Measurements from ENCODE around the gene MAN2B1. TPM values are rescaled to one million over a fixed set of nuclear protein-coding genes. Genes with fewer than 3 reads are reported as not detected.

MAN2B1 gene
- total RNA-seq, 1 experiment from 2014 or later = 93.5 TPM

DNA sequence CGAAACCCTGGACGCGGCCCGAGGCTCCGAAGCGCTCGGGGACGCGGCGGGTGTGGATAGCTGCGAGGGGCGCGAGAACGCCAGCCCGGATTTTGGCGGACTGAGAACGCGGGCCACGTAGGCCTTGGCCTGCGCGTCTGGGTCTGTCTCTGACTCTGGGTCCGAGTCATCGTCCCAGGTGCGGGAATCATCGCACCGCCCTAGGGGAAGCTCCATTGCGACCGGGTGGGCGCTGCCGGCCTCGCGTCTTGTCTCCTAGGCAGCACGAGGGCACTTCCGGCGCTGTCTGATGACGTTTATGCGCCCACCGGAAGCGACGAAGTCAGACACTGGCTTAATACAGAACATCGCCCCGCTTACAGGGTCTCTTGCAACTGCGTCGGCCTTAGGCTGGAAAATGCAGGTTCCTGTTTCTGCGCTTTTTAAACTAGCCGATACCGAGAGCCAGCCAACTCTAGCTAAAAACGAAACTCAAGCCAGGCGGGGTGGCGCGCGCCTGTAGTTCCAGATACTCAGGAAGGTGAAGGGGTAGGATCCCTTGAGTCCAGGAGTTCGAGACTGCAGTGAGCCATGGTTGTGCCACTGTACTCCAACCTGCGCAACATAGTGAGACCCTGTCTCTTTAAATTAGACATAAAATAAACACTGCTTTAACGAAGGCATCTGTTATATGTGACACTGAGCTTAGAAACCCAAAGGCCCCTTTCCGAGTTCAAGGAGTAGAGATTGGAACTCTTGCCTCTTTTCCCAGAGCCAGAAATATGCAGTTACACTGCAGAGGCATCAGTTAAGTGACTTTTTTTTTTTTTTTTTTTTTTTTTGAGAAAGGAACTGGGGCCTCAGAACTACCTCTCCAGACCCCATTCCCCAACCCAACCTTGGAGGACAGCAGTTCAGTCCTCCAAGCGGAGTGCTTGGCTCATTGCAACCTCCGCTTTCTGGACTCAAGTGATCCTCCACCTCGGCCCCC lies 30.1 kb upstream of the MAN2B1 start, which contains the start of gene FBXW9:
FBXW9 (minus strand) TSS at position 266 of the 970 bp plus-strand sequence; CDS start at position 216, 50 bp downstream.
- Histone ChIP-seq H2BK12ac (ENCODE audit: insufficient read length, low read depth, low read length) (no peak within 1 kb of the TSS), H3K79me1 (ENCODE audit: insufficient read depth, low read depth, low read length, poor library complexity, severe bottlenecking) (no peaks in the 10 kb centered on the region), H3K56ac (ENCODE audit: insufficient read length, low read depth, low read length) (no peak within 1 kb of the TSS), H4K8ac (replicated peaks; ENCODE audit: insufficient read length, low read depth, low read length) (no peak within 1 kb of the TSS), H3T11ph (ENCODE audit: low read length) (no peak within 1 kb of the TSS), H3K79me2 (ENCODE audit: insufficient read depth, low read length) (no peaks in the 10 kb centered on the region), H3K27me3 (ENCODE audit: insufficient read depth, low read length) (no peaks in the 10 kb centered on the region), H2BK120ac (ENCODE audit: low read depth, low read length, poor library complexity, severe bottlenecking) (no peak within 1 kb of the TSS), H2AK5ac (ENCODE audit: insufficient read length, low read length) (no peak within 1 kb of the TSS), H3K23ac (ENCODE audit: insufficient read length, low read depth, low read length) (no peak within 1 kb of the TSS), H3K4me1 (ENCODE audit: insufficient read depth, low read length) (0 out of 2 replicates have a peak, but pooled peaks cover 2% of the 10 kb centered on the region), H3K23me2 (ENCODE audit: insufficient read length, low read depth, low read length, poor library complexity, severe bottlenecking) (peaks cover 4% of the 10 kb centered on the region), H3K18ac (ENCODE audit: insufficient read length, low read depth, low read length) (peak within 1 kb of the TSS; percentile 51), H3K9ac (ENCODE audit: extremely low read depth, insufficient read length, low read length) (peak within 1 kb of the TSS; percentile 73), H3K9me3 (ENCODE audit: control insufficient read depth, low read depth, low read length) (no peaks in the 10 kb centered on the region), H2BK20ac (ENCODE audit: low read depth, low read length, poor library complexity, severe bottlenecking) (no peak within 1 kb of the TSS), H3K4ac (ENCODE audit: low read depth, low read length) (no peak within 1 kb of the TSS), H2BK15ac (ENCODE audit: low read depth, low read length) (no peak within 1 kb of the TSS), H4K91ac (ENCODE audit: insufficient read length, low read depth, low read length) (no peak within 1 kb of the TSS), H3K27ac (ENCODE audit: insufficient read length, low read depth, low read length) (peak within 1 kb of the TSS; percentile 72), H2BK5ac (ENCODE audit: insufficient read length, low read length) (no peak within 1 kb of the TSS), H2AFZ (ENCODE audit: low read length) (no peak within 1 kb of the TSS), H3K4me2 (ENCODE audit: insufficient read depth, insufficient read length, low read length) (peak within 1 kb of the TSS; percentile 81), H3K14ac (ENCODE audit: insufficient read depth, low read length) (peak within 1 kb of the TSS; percentile 79; the same call in 1 of the 2 replicates), H4K20me1 (ENCODE audit: control insufficient read depth, insufficient read depth, insufficient read length) (peaks cover 3% of the 10 kb centered on the region), H4K5ac (ENCODE audit: insufficient read length, low read depth, low read length) (no peak within 1 kb of the TSS)
- TF ChIP-seq, protein P1, sequence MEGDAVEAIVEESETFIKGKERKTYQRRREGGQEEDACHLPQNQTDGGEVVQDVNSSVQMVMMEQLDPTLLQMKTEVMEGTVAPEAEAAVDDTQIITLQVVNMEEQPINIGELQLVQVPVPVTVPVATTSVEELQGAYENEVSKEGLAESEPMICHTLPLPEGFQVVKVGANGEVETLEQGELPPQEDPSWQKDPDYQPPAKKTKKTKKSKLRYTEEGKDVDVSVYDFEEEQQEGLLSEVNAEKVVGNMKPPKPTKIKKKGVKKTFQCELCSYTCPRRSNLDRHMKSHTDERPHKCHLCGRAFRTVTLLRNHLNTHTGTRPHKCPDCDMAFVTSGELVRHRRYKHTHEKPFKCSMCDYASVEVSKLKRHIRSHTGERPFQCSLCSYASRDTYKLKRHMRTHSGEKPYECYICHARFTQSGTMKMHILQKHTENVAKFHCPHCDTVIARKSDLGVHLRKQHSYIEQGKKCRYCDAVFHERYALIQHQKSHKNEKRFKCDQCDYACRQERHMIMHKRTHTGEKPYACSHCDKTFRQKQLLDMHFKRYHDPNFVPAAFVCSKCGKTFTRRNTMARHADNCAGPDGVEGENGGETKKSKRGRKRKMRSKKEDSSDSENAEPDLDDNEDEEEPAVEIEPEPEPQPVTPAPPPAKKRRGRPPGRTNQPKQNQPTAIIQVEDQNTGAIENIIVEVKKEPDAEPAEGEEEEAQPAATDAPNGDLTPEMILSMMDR (conservative IDR thresholded peaks at IDR 0.05) = no peak
- H3K36me3 Mint-ChIP-seq (ENCODE audit: insufficient read depth in 1 of 3, low read depth in 3 of 3) = peaks cover 13 to 33% (median 25%) of the 10 kb centered on the region in 3 experiments; a peak in 6 of 7 replicates
- H3K27ac Mint-ChIP-seq = peak within 1 kb of the TSS; percentile 97 to 99 (median 98)
- H3K4me1 Mint-ChIP-seq = 0 out of 4 replicates have a peak, but pooled peaks cover 0 to 2% of the 10 kb centered on the region in 2 experiments
- H3K9me3 Mint-ChIP-seq = no peaks in the 10 kb centered on the region
- peak; percentile 97 for DNase-seq
- no CpG with 5 or more reads among the region's 59 CpGs for WGBS (ENCODE audit: extremely low coverage, insufficient read length, low lambda C conversion rate)
- no peaks in the 10 kb centered on the region; the same call in 1 of the 2 replicates for H3K27me3 Mint-ChIP-seq (ENCODE audit: low read depth)
- H3K4me3 Mint-ChIP-seq = peak within 1 kb of the TSS; percentile 82 to 89

Measured in H9 (cell line).